ENCODE results near the gene SFSWAP. TPM values are rescaled to one million over a fixed set of nuclear protein-coding genes. Genes with fewer than 3 reads are reported as not detected.
A peak's percentile ranks its signal among the peaks of the same experiment; 100 is the strongest.

SFSWAP gene
- total RNA-seq, 1 experiment from 2014 or later: 50.4 TPM

GRCh38 chr12:131836193-131836592 is 125.3 kb downstream of the SFSWAP start:
- BruUV-seq (replicated peaks): no TSS peak
- no peaks in the 10 kb centered on the region for H3K9me2 ChIP-seq (ENCODE audit: insufficient read depth)
- RAD21 ChIA-PET (ENCODE audit: low non-redundant PET in 1 of 2, low total read pairs in 2 of 2, uncharacterized antibody in 2 of 2, unreplicated experiment in 2 of 2): interaction anchor here in 1 of 2 experiments (0.7 kb wide), 1 partner anchor 163 kb away, joined by 3 read pairs; no protein-coding TSS in a partner anchor
- CTCF ChIA-PET: interaction anchor here (0.6 to 0.7 kb wide), 2 partner anchors 148 to 424 kb away, joined by 3 read pairs; no protein-coding TSS in a partner anchor
- H2AFZ ChIP-seq (ENCODE audit: low read depth, low read length, poor library complexity, severe bottlenecking): no peak overlapping the region
- H3K27ac ChIP-seq (ENCODE audit: low read depth, low read length): no peak overlapping the region
- H3K9ac ChIP-seq (ENCODE audit: low read length): no peak overlapping the region
- intact Hi-C loops (cut with micrococcal nuclease): loop anchor here (1.0 kb wide), 1 partner anchor 165 kb away; no protein-coding TSS in a partner anchor
- no peaks in the 10 kb centered on the region for H3K79me2 ChIP-seq (ENCODE audit: insufficient read depth, low read length)
- H4K20me1 ChIP-seq (ENCODE audit: insufficient read depth): no peaks in the 10 kb centered on the region
- ATAC-seq: no peak
- no peak overlapping the region for H3K4me3 ChIP-seq (replicated peaks in 1 of 2; ENCODE audit: low read depth in 1 of 2, low read length in 2 of 2)
- no peaks in the 10 kb centered on the region for H3K36me3 ChIP-seq (ENCODE audit: control insufficient read depth in 1 of 2, insufficient read depth in 2 of 2, low read length in 2 of 2)
- TF ChIP-seq CEBPB (IDR thresholded peaks at IDR 0.05; ENCODE audit: low read depth) (no peak), RAD21 (IDR thresholded peaks at IDR 0.05; ENCODE audit: low read depth) (peak; percentile 65), CTCF (IDR thresholded peaks at IDR 0.05 in 2 of 3, conservative IDR thresholded peaks at IDR 0.05 in 1 of 3; ENCODE audit: borderline replicate concordance in 1 of 3, insufficient read depth in 1 of 3, low read depth in 2 of 3, low read length in 2 of 3) (peak; percentile 31 to 51 (median 43); a peak in 4 of 6 replicates), SP1 (IDR thresholded peaks at IDR 0.05; ENCODE audit: low read depth) (no peak), EZH2 (IDR thresholded peaks at IDR 0.05) (no peak)
- POLR2A ChIA-PET: no interaction called here
- H3K9me3 ChIP-seq (ENCODE audit: control insufficient read depth in 1 of 2, insufficient read depth in 1 of 2, low read depth in 1 of 2, low read length in 2 of 2): no peaks in the 10 kb centered on the region
- no peaks in the 10 kb centered on the region for H3K27me3 ChIP-seq (ENCODE audit: insufficient read depth, low read length)
- no peak for DNase-seq (ENCODE audit: low read depth, low spot score)
- H3K4me2 ChIP-seq (ENCODE audit: low read length): no peak overlapping the region
- peaks cover 0 to 6% of the 10 kb centered on the region in 2 experiments; a peak in 1 of 4 replicates for H3K4me1 ChIP-seq (ENCODE audit: control insufficient read depth in 1 of 2, insufficient read depth in 2 of 2, low read length in 2 of 2)

GRCh38 chr12:131836714-131837397 is 126.0 kb downstream of the SFSWAP start:
- no peaks in the 10 kb centered on the region for H3K27me3 ChIP-seq (ENCODE audit: insufficient read depth, low read length)
- no peak overlapping the region for H3K27ac ChIP-seq (ENCODE audit: low read depth, low read length)
- intact Hi-C loops (cut with micrococcal nuclease): loop anchor here (1.0 kb wide), 1 partner anchor 164 kb away; no protein-coding TSS in a partner anchor
- ATAC-seq (no peak), DNase-seq (ENCODE audit: low read depth, low spot score) (no peak)
- no TSS peak for BruUV-seq (replicated peaks)
- H3K79me2 ChIP-seq (ENCODE audit: insufficient read depth, low read length): no peaks in the 10 kb centered on the region
- no peak overlapping the region for H3K4me3 ChIP-seq (replicated peaks in 1 of 2; ENCODE audit: low read depth in 1 of 2, low read length in 2 of 2)
- no peak overlapping the region for H2AFZ ChIP-seq (ENCODE audit: low read depth, low read length, poor library complexity, severe bottlenecking)
- no peak overlapping the region for H3K4me2 ChIP-seq (ENCODE audit: low read length)
- ChIA-PET RAD21 (ENCODE audit: low non-redundant PET in 1 of 2, low total read pairs in 2 of 2, uncharacterized antibody in 2 of 2, unreplicated experiment in 2 of 2) (interaction anchor here in 1 of 2 experiments (0.7 kb wide), 1 partner anchor 163 kb away, joined by 3 read pairs; no protein-coding TSS in a partner anchor), POLR2A (no interaction called here), CTCF (no interaction called here)
- H3K4me1 ChIP-seq (ENCODE audit: control insufficient read depth in 1 of 2, insufficient read depth in 2 of 2, low read length in 2 of 2): peaks cover 0 to 6% of the 10 kb centered on the region in 2 experiments; a peak in 1 of 4 replicates
- no peaks in the 10 kb centered on the region for H4K20me1 ChIP-seq (ENCODE audit: insufficient read depth)
- no peaks in the 10 kb centered on the region for H3K9me2 ChIP-seq (ENCODE audit: insufficient read depth)
- TF ChIP-seq EGR1 (IDR thresholded peaks at IDR 0.05; ENCODE audit: low read depth) (no peak), ZNF274 (IDR thresholded peaks at IDR 0.05; ENCODE audit: low read depth, low read length) (no peak), SP1 (IDR thresholded peaks at IDR 0.05; ENCODE audit: low read depth) (no peak)
- H3K36me3 ChIP-seq (ENCODE audit: control insufficient read depth in 1 of 2, insufficient read depth in 2 of 2, low read length in 2 of 2): no peaks in the 10 kb centered on the region
- H3K9me3 ChIP-seq (ENCODE audit: control insufficient read depth in 1 of 2, insufficient read depth in 1 of 2, low read depth in 1 of 2, low read length in 2 of 2): no peaks in the 10 kb centered on the region
- H3K9ac ChIP-seq (ENCODE audit: low read length): no peak overlapping the region
